Ovary (tissue), 3 donors: ENCODE data around the gene PANK4.

ENCODE experiments used
- CTCF ChIP-seq, 3 donors: fragments of 450-650 bp in 2 of 3; fragments of 200-600 bp in 1 of 3; IDR thresholded peaks; one replicate each; pipeline versions ENCODE4 v1.5.1 to v1.8.0; 2016 to 2022; ENCODE audit warnings: antibody characterized with exemption in 3 of 3, mild to moderate bottlenecking in 1 of 3
- EP300 ChIP-seq: sonication (generic); formaldehyde crosslinking; IDR thresholded peaks from one replicate; pipeline ENCODE4 v1.6.1; 2017; ENCODE audit warnings: antibody characterized with exemption
- POLR2A ChIP-seq: fragments of 450-650 bp; IDR thresholded peaks from one replicate; pipeline ENCODE4 v1.6.1; 2017; ENCODE audit warnings: antibody characterized with exemption, mild to moderate bottlenecking, moderate library complexity
- donor health status: DM: no; HTN: no; CAD: no.

GRCh38 chr1:2486558-2486957 lies 39.8 kb downstream of the PANK4 start:
- no peak for TF ChIP-seq CTCF (IDR thresholded peaks at IDR 0.05)
- TF ChIP-seq POLR2A, result no peak
- no peak for TF ChIP-seq EP300
